Tibial nerve (tissue), 4 donors: Measurements from ENCODE around the gene USP25.

ENCODE experiments used
- EP300 ChIP-seq, 2 donors: sonication (generic); formaldehyde crosslinking; IDR thresholded peaks; one replicate each; pipeline ENCODE4 v1.6.1; 2017; ENCODE audit warnings: antibody characterized with exemption in 2 of 2, mild to moderate bottlenecking in 1 of 2
- POLR2A ChIP-seq, 2 donors: fragments of 450-650 bp; IDR thresholded peaks; one replicate each; pipeline ENCODE4 v1.6.1; 2017; ENCODE audit warnings: antibody characterized with exemption in 2 of 2, mild to moderate bottlenecking in 2 of 2, moderate library complexity in 2 of 2
- TF ChIP-seq, protein P1 (sequence below), 5 experiments: fragments of 200-600 bp in 3 of 5; fragments of 450-650 bp in 2 of 5; sonication (generic) in 3 of 5; IDR thresholded peaks; one replicate each; pipeline ENCODE4 v1.5.1; 2016 to 2019; ENCODE audit warnings: antibody characterized with exemption in 5 of 5, mild to moderate bottlenecking in 3 of 5, moderate library complexity in 2 of 5

DNA sequence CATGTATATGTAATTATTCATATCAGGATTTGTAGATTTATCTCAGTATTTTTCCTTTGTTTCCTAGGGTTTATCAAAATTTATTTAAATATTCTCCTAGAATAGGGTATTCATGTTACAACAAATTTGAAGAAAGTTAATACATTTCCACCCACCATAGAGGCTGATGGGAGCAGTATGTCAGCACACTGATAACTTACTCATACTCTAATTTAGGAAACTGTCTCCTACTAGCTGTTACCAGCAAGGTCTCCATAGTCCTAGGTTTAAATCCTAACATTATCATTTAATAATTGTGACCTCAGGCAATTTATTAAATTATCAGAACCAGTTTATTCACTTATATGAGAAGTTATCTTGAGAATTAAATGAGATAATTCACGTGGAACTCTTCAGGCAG, 127.0 kb downstream of the USP25 start:
- TF ChIP-seq, protein P1, sequence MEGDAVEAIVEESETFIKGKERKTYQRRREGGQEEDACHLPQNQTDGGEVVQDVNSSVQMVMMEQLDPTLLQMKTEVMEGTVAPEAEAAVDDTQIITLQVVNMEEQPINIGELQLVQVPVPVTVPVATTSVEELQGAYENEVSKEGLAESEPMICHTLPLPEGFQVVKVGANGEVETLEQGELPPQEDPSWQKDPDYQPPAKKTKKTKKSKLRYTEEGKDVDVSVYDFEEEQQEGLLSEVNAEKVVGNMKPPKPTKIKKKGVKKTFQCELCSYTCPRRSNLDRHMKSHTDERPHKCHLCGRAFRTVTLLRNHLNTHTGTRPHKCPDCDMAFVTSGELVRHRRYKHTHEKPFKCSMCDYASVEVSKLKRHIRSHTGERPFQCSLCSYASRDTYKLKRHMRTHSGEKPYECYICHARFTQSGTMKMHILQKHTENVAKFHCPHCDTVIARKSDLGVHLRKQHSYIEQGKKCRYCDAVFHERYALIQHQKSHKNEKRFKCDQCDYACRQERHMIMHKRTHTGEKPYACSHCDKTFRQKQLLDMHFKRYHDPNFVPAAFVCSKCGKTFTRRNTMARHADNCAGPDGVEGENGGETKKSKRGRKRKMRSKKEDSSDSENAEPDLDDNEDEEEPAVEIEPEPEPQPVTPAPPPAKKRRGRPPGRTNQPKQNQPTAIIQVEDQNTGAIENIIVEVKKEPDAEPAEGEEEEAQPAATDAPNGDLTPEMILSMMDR (IDR thresholded peaks at IDR 0.05), result no peak
- TF ChIP-seq POLR2A (IDR thresholded peaks at IDR 0.05) (no peak), EP300 (IDR thresholded peaks at IDR 0.05) (no peak)
